IMR-90 (cell line): ENCODE data around the gene NFKBIZ.

Experiments
- CEBPB ChIP-seq: IDR thresholded peaks from 2 replicates; pipeline ENCODE4 v1.6.1; 2012; ENCODE audit warnings: low read depth, low read length, improper control_type of control experiment
- FOS ChIP-seq: fragments of 150-350 bp; IDR thresholded peaks from 2 replicates; pipeline ENCODE4 v1.6.1; 2016; ENCODE audit warnings: low read depth, low read length
- MAFK ChIP-seq: IDR thresholded peaks from 2 replicates; pipeline ENCODE4 v1.6.1; 2012; ENCODE audit warnings: low read depth, low read length, improper control_type of control experiment
- MAZ ChIP-seq: IDR thresholded peaks from 2 replicates; pipeline ENCODE4 v1.6.1; 2012; ENCODE audit warnings: low read depth, mild to moderate bottlenecking, low read length, improper control_type of control experiment, moderate library complexity, borderline replicate concordance
- POLR2A ChIP-seq: IDR thresholded peaks from 2 replicates; pipeline ENCODE4 v1.6.1; 2012; ENCODE audit warnings: mild to moderate bottlenecking, low read depth, low read length
- RFX5 ChIP-seq: IDR thresholded peaks from 2 replicates; pipeline ENCODE4 v1.8.0; 2012; ENCODE audit warnings: low read depth, mild to moderate bottlenecking, low read length, moderate library complexity
- SMC3 ChIP-seq: fragments of 150-350 bp; IDR thresholded peaks from 2 replicates; pipeline ENCODE4 v1.6.1; 2016; ENCODE audit warnings: low read depth, mild to moderate bottlenecking, antibody characterized with exemption, low read length, moderate library complexity
- TF ChIP-seq, protein P1 (sequence below): conservative IDR thresholded peaks from 2 replicates; pipeline ENCODE4 v1.5.1; 2012; ENCODE audit warnings: mild to moderate bottlenecking, low read depth, low read length, improper control_type of control experiment

DNA sequence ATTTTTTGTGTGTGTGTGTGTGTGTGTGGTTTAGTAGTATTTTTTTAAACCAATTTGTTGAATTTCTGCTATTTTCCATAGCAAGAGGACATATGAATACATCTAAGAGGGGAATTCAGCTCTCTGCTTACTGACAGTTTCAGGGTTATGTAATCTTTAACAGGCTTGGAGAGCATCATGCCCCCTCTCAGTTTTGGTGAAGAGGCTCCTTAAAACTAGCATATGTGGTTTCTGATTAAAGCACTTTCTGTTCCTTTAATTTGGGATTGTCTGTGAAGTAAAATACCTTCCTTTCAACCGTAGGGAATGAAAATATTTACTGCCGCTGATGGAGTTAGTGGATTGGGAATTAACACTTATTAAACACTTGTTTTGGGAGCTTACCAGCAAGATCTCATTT is 19.4 kb upstream of the NFKBIZ start:
- TF ChIP-seq SMC3 (no peak), POLR2A (no peak), CEBPB (no peak), MAFK (no peak), MAZ (no peak), RFX5 (no peak), FOS (no peak)
- TF ChIP-seq, protein P1, sequence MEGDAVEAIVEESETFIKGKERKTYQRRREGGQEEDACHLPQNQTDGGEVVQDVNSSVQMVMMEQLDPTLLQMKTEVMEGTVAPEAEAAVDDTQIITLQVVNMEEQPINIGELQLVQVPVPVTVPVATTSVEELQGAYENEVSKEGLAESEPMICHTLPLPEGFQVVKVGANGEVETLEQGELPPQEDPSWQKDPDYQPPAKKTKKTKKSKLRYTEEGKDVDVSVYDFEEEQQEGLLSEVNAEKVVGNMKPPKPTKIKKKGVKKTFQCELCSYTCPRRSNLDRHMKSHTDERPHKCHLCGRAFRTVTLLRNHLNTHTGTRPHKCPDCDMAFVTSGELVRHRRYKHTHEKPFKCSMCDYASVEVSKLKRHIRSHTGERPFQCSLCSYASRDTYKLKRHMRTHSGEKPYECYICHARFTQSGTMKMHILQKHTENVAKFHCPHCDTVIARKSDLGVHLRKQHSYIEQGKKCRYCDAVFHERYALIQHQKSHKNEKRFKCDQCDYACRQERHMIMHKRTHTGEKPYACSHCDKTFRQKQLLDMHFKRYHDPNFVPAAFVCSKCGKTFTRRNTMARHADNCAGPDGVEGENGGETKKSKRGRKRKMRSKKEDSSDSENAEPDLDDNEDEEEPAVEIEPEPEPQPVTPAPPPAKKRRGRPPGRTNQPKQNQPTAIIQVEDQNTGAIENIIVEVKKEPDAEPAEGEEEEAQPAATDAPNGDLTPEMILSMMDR, result no peak
